Colonic mucosa (tissue), 4 donors: Measurements from ENCODE around the gene NOL9. TPM values are rescaled to one million over a fixed set of nuclear protein-coding genes. Genes with fewer than 3 reads are reported as not detected.
A peak's percentile ranks its signal among the peaks of the same experiment; 100 is the strongest.

ENCODE experiments used
- DNase-seq: peaks from one replicate; pipeline ENCODE4 v3.0.0-alpha.2; 2020
- H3K27ac ChIP-seq: fragments of 200-600 bp; one replicate; pipeline ENCODE4 v1.8.0; 2021
- H3K27me3 ChIP-seq: fragments of 200-600 bp; one replicate; pipeline ENCODE4 v1.8.0; 2021
- H3K36me3 ChIP-seq: fragments of 200-600 bp; one replicate; pipeline ENCODE4 v1.8.0; 2021
- H3K4me1 ChIP-seq: fragments of 200-600 bp; one replicate; pipeline ENCODE4 v1.8.0; 2021; ENCODE audit warnings: mild to moderate bottlenecking
- H3K4me3 ChIP-seq: fragments of 200-600 bp; one replicate; pipeline ENCODE4 v1.8.0; 2021
- H3K9ac ChIP-seq, 2 donors: one replicate each; pipeline ENCODE4 v1.7.0; 2013; ENCODE audit warnings: control low read depth in 2 of 2, low read depth in 2 of 2, low read length in 2 of 2
- H3K9me3 ChIP-seq: fragments of 200-600 bp; one replicate; pipeline ENCODE4 v1.8.0; 2021
- intact Hi-C: fragments of 100-400 bp; cut with DNase I; formaldehyde crosslinking; loops from one replicate; pipeline ENCODE4 v1.14.1; 2022
- total RNA-seq, 2 donors: library from RNA; stranded (reverse); fragmentation: NEBNext Ultra II Directional in 1 of 2; extraction: Animal tissue kit (Norgen Biotek cat#: 25700) in 1 of 2; gene quantifications; one replicate each; pipeline ENCODE4 v1.2.1, GENCODE V29; 2021
- TF ChIP-seq, protein P1 (sequence below): fragments of 200-600 bp; IDR thresholded peaks from one replicate; pipeline ENCODE4 v1.8.0; 2022; ENCODE audit warnings: antibody characterized with exemption, mild to moderate bottlenecking
- donor health status: healthy.
- donor health status: DM: no; HTN: no; CAD: no.
- donor health status: DM: no; HTN: no; CAD: no.

The NOL9 gene
- total RNA-seq, 2 donors from 2014 or later = 14.5 to 27.3 TPM

- no peaks in the 10 kb centered on the region for H3K9me3 ChIP-seq
- peaks cover 11% of the 10 kb centered on the region for H3K4me1 ChIP-seq
- intact Hi-C loops = loop anchor here (5.0 kb wide), 1 partner anchor 159 kb away; no protein-coding TSS in a partner anchor
- H3K4me3 ChIP-seq = no peak overlapping the region
- no peaks in the 10 kb centered on the region for H3K36me3 ChIP-seq
- no peaks in the 10 kb centered on the region for H3K27me3 ChIP-seq
- no peak overlapping the region for H3K27ac ChIP-seq
- no peak overlapping the region for H3K9ac ChIP-seq
- TF ChIP-seq, protein P1, sequence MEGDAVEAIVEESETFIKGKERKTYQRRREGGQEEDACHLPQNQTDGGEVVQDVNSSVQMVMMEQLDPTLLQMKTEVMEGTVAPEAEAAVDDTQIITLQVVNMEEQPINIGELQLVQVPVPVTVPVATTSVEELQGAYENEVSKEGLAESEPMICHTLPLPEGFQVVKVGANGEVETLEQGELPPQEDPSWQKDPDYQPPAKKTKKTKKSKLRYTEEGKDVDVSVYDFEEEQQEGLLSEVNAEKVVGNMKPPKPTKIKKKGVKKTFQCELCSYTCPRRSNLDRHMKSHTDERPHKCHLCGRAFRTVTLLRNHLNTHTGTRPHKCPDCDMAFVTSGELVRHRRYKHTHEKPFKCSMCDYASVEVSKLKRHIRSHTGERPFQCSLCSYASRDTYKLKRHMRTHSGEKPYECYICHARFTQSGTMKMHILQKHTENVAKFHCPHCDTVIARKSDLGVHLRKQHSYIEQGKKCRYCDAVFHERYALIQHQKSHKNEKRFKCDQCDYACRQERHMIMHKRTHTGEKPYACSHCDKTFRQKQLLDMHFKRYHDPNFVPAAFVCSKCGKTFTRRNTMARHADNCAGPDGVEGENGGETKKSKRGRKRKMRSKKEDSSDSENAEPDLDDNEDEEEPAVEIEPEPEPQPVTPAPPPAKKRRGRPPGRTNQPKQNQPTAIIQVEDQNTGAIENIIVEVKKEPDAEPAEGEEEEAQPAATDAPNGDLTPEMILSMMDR = no peak
- DNase-seq = no peak
Observed at GRCh38 chr1:6487804-6488484, 66.4 kb downstream of the NOL9 start.

DNA sequence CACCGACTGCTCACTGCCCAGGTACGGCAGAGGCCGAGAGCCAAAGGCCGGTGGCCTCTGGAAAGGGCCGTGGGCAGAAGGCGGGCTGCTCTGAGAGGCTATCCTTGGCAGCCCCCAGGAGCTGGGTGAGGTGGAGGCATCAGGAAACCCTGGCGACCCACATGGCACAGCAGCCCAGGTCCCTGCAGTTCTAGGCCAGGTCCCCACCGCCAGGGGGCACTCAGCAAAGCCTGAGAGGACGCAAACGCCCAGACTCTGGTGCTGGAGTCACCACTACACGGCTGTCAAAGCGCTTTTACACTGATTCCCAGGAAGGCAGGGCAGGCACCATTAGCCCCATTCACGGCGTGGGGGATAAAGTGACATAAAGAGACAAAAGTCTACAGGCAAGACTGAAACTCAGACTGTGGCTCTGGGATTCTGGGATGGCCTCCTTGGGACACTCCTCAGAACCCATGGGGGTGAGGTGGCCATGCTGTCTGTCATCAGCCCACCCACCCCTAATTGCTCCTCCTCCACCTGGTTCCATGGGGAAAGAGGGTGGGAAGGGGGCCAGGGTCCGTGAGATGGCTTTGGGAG lies 67.8 kb downstream of the NOL9 start:
- intact Hi-C loops = loop anchor here (5.0 kb wide), 1 partner anchor 161 kb away; no protein-coding TSS in a partner anchor
- Histone ChIP-seq H3K27me3 (no peaks in the 10 kb centered on the region), H3K27ac (no peak overlapping the region), H3K4me3 (no peak overlapping the region), H3K9me3 (no peaks in the 10 kb centered on the region), H3K4me1 (peaks cover 16% of the 10 kb centered on the region), H3K36me3 (no peaks in the 10 kb centered on the region), H3K9ac (peak overlapping the region in 1 of 2 donors; percentile 34)
- peak; percentile 92 for DNase-seq
- TF ChIP-seq, protein P1 = peak; percentile 92

- Histone ChIP-seq H3K27me3 (no peaks in the 10 kb centered on the region), H3K27ac (no peak overlapping the region), H3K36me3 (no peaks in the 10 kb centered on the region), H3K4me1 (peaks cover 13% of the 10 kb centered on the region), H3K9me3 (no peaks in the 10 kb centered on the region), H3K4me3 (peak overlapping the region; percentile 46), H3K9ac (peak overlapping the region; percentile 27 to 34)
- TF ChIP-seq, protein P1 = no peak
- intact Hi-C loops = loop anchor here (5.0 kb wide), 1 partner anchor 162 kb away; no protein-coding TSS in a partner anchor
- no peak for DNase-seq
Observed at GRCh38 chr1:6485168-6486101, 68.9 kb downstream of the NOL9 start.

- Histone ChIP-seq H3K9me3 (no peaks in the 10 kb centered on the region), H3K4me3 (peak overlapping the region; percentile 46), H3K27ac (no peak overlapping the region), H3K4me1 (peaks cover 13% of the 10 kb centered on the region), H3K36me3 (no peaks in the 10 kb centered on the region), H3K9ac (peak overlapping the region; percentile 27 to 34), H3K27me3 (no peaks in the 10 kb centered on the region)
- TF ChIP-seq, protein P1 = no peak
- DNase-seq = no peak
- intact Hi-C loops = loop anchor here (5.0 kb wide), 1 partner anchor 163 kb away; no protein-coding TSS in a partner anchor
Observed at GRCh38 chr1:6484826-6485167, 69.5 kb downstream of the NOL9 start.

- Histone ChIP-seq H3K27ac (peak overlapping the region; percentile 47), H3K9me3 (no peaks in the 10 kb centered on the region), H3K27me3 (no peaks in the 10 kb centered on the region), H3K9ac (peak overlapping the region in 1 of 2 donors; percentile 21), H3K4me1 (peaks cover 13% of the 10 kb centered on the region), H3K36me3 (no peaks in the 10 kb centered on the region), H3K4me3 (no peak overlapping the region)
- TF ChIP-seq, protein P1 = no peak
- intact Hi-C loops = no loop called here
- DNase-seq = no peak
Observed at GRCh38 chr1:6483761-6484117, 70.6 kb downstream of the NOL9 start.
